ENCODE measurements around the gene MAP3K21.

The MAP3K21 gene

GRCh38 chr1:233360525-233361102 is 33.1 kb downstream of the MAP3K21 start:
- no peak for DNase-seq

GRCh38 chr1:233361876-233362275 is 34.4 kb downstream of the MAP3K21 start:
- DNase-seq: no peak

- DNase-seq: no peak
Measured at GRCh38 chr1:233362743-233363142, 35.2 kb downstream of the MAP3K21 start.

GRCh38 chr1:233364026-233364425 is 36.5 kb downstream of the MAP3K21 start:
- no peak for DNase-seq

GRCh38 chr1:233364695-233365539 is 37.4 kb downstream of the MAP3K21 start:
- DNase-seq: no peak

- DNase-seq: no peak
Measured at GRCh38 chr1:233366575-233366974, 39.1 kb downstream of the MAP3K21 start.

GRCh38 chr1:233367057-233367803 is 39.7 kb downstream of the MAP3K21 start:
- DNase-seq: no peak

GRCh38 chr1:233368106-233368788 is 40.7 kb downstream of the MAP3K21 start:
- DNase-seq: no peak

GRCh38 chr1:233368789-233369130 is 41.2 kb downstream of the MAP3K21 start:
- DNase-seq: no peak

- DNase-seq: no peak
Measured at GRCh38 chr1:233372218-233373120, 44.9 kb downstream of the MAP3K21 start.

GRCh38 chr1:233373226-233373625 is 45.7 kb downstream of the MAP3K21 start:
- no peak for DNase-seq

GRCh38 chr1:233375653-233376052 is 48.1 kb downstream of the MAP3K21 start:
- no peak for DNase-seq

GRCh38 chr1:233376382-233377110 is 49.0 kb downstream of the MAP3K21 start:
- DNase-seq: no peak

GRCh38 chr1:233379869-233380438 is 52.4 kb downstream of the MAP3K21 start:
- DNase-seq: no peak

GRCh38 chr1:233381806-233382205 is 54.3 kb downstream of the MAP3K21 start:
- no peak for DNase-seq

GRCh38 chr1:233383984-233384383 is 56.5 kb downstream of the MAP3K21 start:
- no peak for DNase-seq

GRCh38 chr1:233386336-233386735 is 58.8 kb downstream of the MAP3K21 start:
- no peak for DNase-seq

GRCh38 chr1:233387585-233387984 is 60.1 kb downstream of the MAP3K21 start:
- no peak for DNase-seq

GRCh38 chr1:233389169-233389568 is 61.6 kb downstream of the MAP3K21 start:
- DNase-seq: no peak

- no peak for DNase-seq
Measured at GRCh38 chr1:233389893-233390292, 62.4 kb downstream of the MAP3K21 start.

Measured in NCI-H1048 (cell line).